Measurements from ENCODE around the gene FLVCR2. TPM values are rescaled to one million over a fixed set of nuclear protein-coding genes. Genes with fewer than 3 reads are reported as not detected.

Gene FLVCR2
- total RNA-seq, 2 donors from 2014 or later = 5.9 to 12.3 TPM

- DNase-seq (no peak), ATAC-seq (replicated peaks in 1 of 2) (no peak)
- peaks cover 0 to 8% of the 10 kb centered on the region in 2 donors for H3K9me3 Mint-ChIP-seq
- peaks cover 5% of the 10 kb centered on the region for H3K4me1 Mint-ChIP-seq (ENCODE audit: low read depth)
- H3K4me3 Mint-ChIP-seq = no peak overlapping the region
- no peak overlapping the region for H3K27ac Mint-ChIP-seq
- H3K27me3 Mint-ChIP-seq (ENCODE audit: low read depth) = no peaks in the 10 kb centered on the region
- H3K36me3 Mint-ChIP-seq (ENCODE audit: insufficient read depth in 2 of 2) = peaks cover 2 to 6% of the 10 kb centered on the region in 2 donors
These were observed 28.6 kb downstream of the FLVCR2 start for GRCh38 chr14:75607044-75607443.

- Mint-ChIP-seq H3K4me1 (ENCODE audit: low read depth) (peaks cover 5% of the 10 kb centered on the region), H3K9me3 (peaks cover 3 to 11% of the 10 kb centered on the region in 2 donors), H3K36me3 (ENCODE audit: insufficient read depth in 2 of 2) (peaks cover 3 to 6% of the 10 kb centered on the region in 2 donors), H3K27me3 (ENCODE audit: low read depth) (no peaks in the 10 kb centered on the region), H3K4me3 (no peak overlapping the region), H3K27ac (no peak overlapping the region)
- no peak for DNase-seq
- no peak for ATAC-seq (replicated peaks in 1 of 2)
These were observed 29.6 kb downstream of the FLVCR2 start for GRCh38 chr14:75607842-75608640.

GRCh38 chr14:75609116-75609515 lies 30.7 kb downstream of the FLVCR2 start:
- DNase-seq (no peak), ATAC-seq (replicated peaks in 1 of 2) (no peak)
- H3K27me3 Mint-ChIP-seq (ENCODE audit: low read depth) = no peaks in the 10 kb centered on the region
- H3K36me3 Mint-ChIP-seq (ENCODE audit: insufficient read depth in 2 of 2) = peaks cover 6% of the 10 kb centered on the region in 2 donors
- peaks cover 4 to 13% of the 10 kb centered on the region in 2 donors for H3K9me3 Mint-ChIP-seq
- peaks cover 5% of the 10 kb centered on the region for H3K4me1 Mint-ChIP-seq (ENCODE audit: low read depth)
- no peak overlapping the region for H3K27ac Mint-ChIP-seq
- H3K4me3 Mint-ChIP-seq = no peak overlapping the region

- H3K9me3 Mint-ChIP-seq = peaks cover 10 to 19% of the 10 kb centered on the region in 2 donors
- no peak overlapping the region for H3K4me3 Mint-ChIP-seq
- no peak overlapping the region for H3K27ac Mint-ChIP-seq
- H3K4me1 Mint-ChIP-seq (ENCODE audit: low read depth) = peaks cover 5% of the 10 kb centered on the region
- peaks cover 6 to 9% of the 10 kb centered on the region in 2 donors for H3K36me3 Mint-ChIP-seq (ENCODE audit: insufficient read depth in 2 of 2)
- ATAC-seq (replicated peaks in 1 of 2) = no peak
- DNase-seq = no peak
- no peaks in the 10 kb centered on the region for H3K27me3 Mint-ChIP-seq (ENCODE audit: low read depth)
These were observed 31.4 kb downstream of the FLVCR2 start for GRCh38 chr14:75609606-75610475.

GRCh38 chr14:75610834-75611233 lies 32.4 kb downstream of the FLVCR2 start:
- DNase-seq (no peak), ATAC-seq (replicated peaks in 1 of 2) (peak in 1 of 2 donors; percentile 36)
- Mint-ChIP-seq H3K27me3 (ENCODE audit: low read depth) (no peaks in the 10 kb centered on the region), H3K27ac (no peak overlapping the region), H3K9me3 (peaks cover 10 to 19% of the 10 kb centered on the region in 2 donors), H3K36me3 (ENCODE audit: insufficient read depth in 2 of 2) (peaks cover 6 to 9% of the 10 kb centered on the region in 2 donors), H3K4me3 (no peak overlapping the region), H3K4me1 (ENCODE audit: low read depth) (no peaks in the 10 kb centered on the region)

GRCh38 chr14:75612157-75612556 lies 33.7 kb downstream of the FLVCR2 start:
- no peak overlapping the region for H3K27ac Mint-ChIP-seq
- ATAC-seq (replicated peaks in 1 of 2) (no peak), DNase-seq (no peak)
- no peaks in the 10 kb centered on the region for H3K27me3 Mint-ChIP-seq (ENCODE audit: low read depth)
- no peaks in the 10 kb centered on the region for H3K4me1 Mint-ChIP-seq (ENCODE audit: low read depth)
- peaks cover 6 to 9% of the 10 kb centered on the region in 2 donors for H3K36me3 Mint-ChIP-seq (ENCODE audit: insufficient read depth in 2 of 2)
- peaks cover 10 to 19% of the 10 kb centered on the region in 2 donors for H3K9me3 Mint-ChIP-seq
- no peak overlapping the region for H3K4me3 Mint-ChIP-seq

GRCh38 chr14:75614179-75614578 lies 35.8 kb downstream of the FLVCR2 start:
- DNase-seq (no peak), ATAC-seq (replicated peaks in 1 of 2) (no peak)
- Mint-ChIP-seq H3K4me1 (ENCODE audit: low read depth) (no peaks in the 10 kb centered on the region), H3K27me3 (ENCODE audit: low read depth) (no peaks in the 10 kb centered on the region), H3K4me3 (no peak overlapping the region), H3K9me3 (peaks cover 10 to 11% of the 10 kb centered on the region in 2 donors), H3K36me3 (ENCODE audit: insufficient read depth in 2 of 2) (peaks cover 3 to 4% of the 10 kb centered on the region in 2 donors), H3K27ac (no peak overlapping the region)

- ATAC-seq (replicated peaks in 1 of 2) (no peak), DNase-seq (no peak)
- Mint-ChIP-seq H3K27me3 (ENCODE audit: low read depth) (no peaks in the 10 kb centered on the region), H3K36me3 (ENCODE audit: insufficient read depth in 2 of 2) (peaks cover 3 to 4% of the 10 kb centered on the region in 2 donors), H3K9me3 (peaks cover 10 to 11% of the 10 kb centered on the region in 2 donors), H3K27ac (no peak overlapping the region), H3K4me3 (no peak overlapping the region), H3K4me1 (ENCODE audit: low read depth) (no peaks in the 10 kb centered on the region)
These were observed 36.8 kb downstream of the FLVCR2 start for GRCh38 chr14:75615200-75615599.

GRCh38 chr14:75619548-75619947 lies 41.1 kb downstream of the FLVCR2 start:
- Mint-ChIP-seq H3K27me3 (ENCODE audit: low read depth) (no peaks in the 10 kb centered on the region), H3K27ac (no peak overlapping the region), H3K4me1 (ENCODE audit: low read depth) (no peaks in the 10 kb centered on the region), H3K9me3 (peaks cover 1% of the 10 kb centered on the region in 2 donors), H3K4me3 (no peak overlapping the region), H3K36me3 (ENCODE audit: insufficient read depth in 2 of 2) (peaks cover 0 to under 1% of the 10 kb centered on the region in 2 donors)
- no peak for DNase-seq
- ATAC-seq (replicated peaks in 1 of 2) = no peak

GRCh38 chr14:75625034-75625433 lies 46.6 kb downstream of the FLVCR2 start:
- H3K27ac Mint-ChIP-seq = no peak overlapping the region
- no peaks in the 10 kb centered on the region for H3K9me3 Mint-ChIP-seq
- H3K4me3 Mint-ChIP-seq = no peak overlapping the region
- H3K36me3 Mint-ChIP-seq (ENCODE audit: insufficient read depth in 2 of 2) = no peaks in the 10 kb centered on the region
- no peak for ATAC-seq (replicated peaks in 1 of 2)
- no peak for DNase-seq
- H3K27me3 Mint-ChIP-seq (ENCODE audit: low read depth) = no peaks in the 10 kb centered on the region
- H3K4me1 Mint-ChIP-seq (ENCODE audit: low read depth) = no peaks in the 10 kb centered on the region

GRCh38 chr14:75626396-75626795 lies 48.0 kb downstream of the FLVCR2 start:
- Mint-ChIP-seq H3K36me3 (ENCODE audit: insufficient read depth in 2 of 2) (no peaks in the 10 kb centered on the region), H3K4me1 (ENCODE audit: low read depth) (no peaks in the 10 kb centered on the region), H3K27ac (no peak overlapping the region), H3K9me3 (no peaks in the 10 kb centered on the region), H3K27me3 (ENCODE audit: low read depth) (no peaks in the 10 kb centered on the region), H3K4me3 (no peak overlapping the region)
- no peak for ATAC-seq (replicated peaks in 1 of 2)
- no peak for DNase-seq

- H3K36me3 Mint-ChIP-seq (ENCODE audit: insufficient read depth in 2 of 2) = no peaks in the 10 kb centered on the region
- H3K4me3 Mint-ChIP-seq = no peak overlapping the region
- ATAC-seq (replicated peaks in 1 of 2) (no peak), DNase-seq (no peak)
- H3K27me3 Mint-ChIP-seq (ENCODE audit: low read depth) = no peaks in the 10 kb centered on the region
- H3K9me3 Mint-ChIP-seq = no peaks in the 10 kb centered on the region
- no peaks in the 10 kb centered on the region for H3K4me1 Mint-ChIP-seq (ENCODE audit: low read depth)
- no peak overlapping the region for H3K27ac Mint-ChIP-seq
These were observed 48.4 kb downstream of the FLVCR2 start for GRCh38 chr14:75626863-75627262.

GRCh38 chr14:75627406-75627805 lies 49.0 kb downstream of the FLVCR2 start:
- no peaks in the 10 kb centered on the region for H3K36me3 Mint-ChIP-seq (ENCODE audit: insufficient read depth in 2 of 2)
- H3K4me1 Mint-ChIP-seq (ENCODE audit: low read depth) = no peaks in the 10 kb centered on the region
- H3K27me3 Mint-ChIP-seq (ENCODE audit: low read depth) = no peaks in the 10 kb centered on the region
- H3K27ac Mint-ChIP-seq = no peak overlapping the region
- H3K4me3 Mint-ChIP-seq = no peak overlapping the region
- no peak for ATAC-seq (replicated peaks in 1 of 2)
- H3K9me3 Mint-ChIP-seq = no peaks in the 10 kb centered on the region
- DNase-seq = no peak
